Measurements from ENCODE around the gene ASCC3.
A peak's percentile ranks its signal among the peaks of the same experiment; 100 is the strongest.

The ASCC3 gene

GRCh38 chr6:100633096-100633777 is 247.9 kb downstream of the ASCC3 start:
- DNase-seq, result no peak

GRCh38 chr6:100630536-100630935 is 250.6 kb downstream of the ASCC3 start:
- DNase-seq, result no peak

- DNase-seq, result no peak
These were observed 253.0 kb downstream of the ASCC3 start for GRCh38 chr6:100627911-100628758.

DNA sequence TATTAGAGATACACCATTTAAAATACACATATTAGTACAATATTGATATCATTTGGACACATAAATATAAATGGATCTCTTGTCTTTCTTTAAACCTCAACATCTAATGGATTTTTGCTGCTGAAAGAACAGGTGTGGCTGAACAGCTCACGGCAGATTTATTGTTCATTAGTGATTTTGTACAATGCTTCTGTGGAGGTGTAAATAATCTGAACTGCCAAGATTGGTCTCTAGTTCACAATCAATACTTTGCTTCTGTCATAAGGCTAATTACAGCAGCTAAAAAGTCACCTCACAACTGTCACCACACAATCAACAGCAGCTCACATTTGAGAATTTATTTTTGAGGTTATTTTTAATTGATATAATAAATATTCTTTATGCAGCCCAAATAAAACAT is 254.4 kb downstream of the ASCC3 start:
- no peak for DNase-seq

GRCh38 chr6:100622907-100623692 is 258.0 kb downstream of the ASCC3 start:
- DNase-seq, result no peak

DNA sequence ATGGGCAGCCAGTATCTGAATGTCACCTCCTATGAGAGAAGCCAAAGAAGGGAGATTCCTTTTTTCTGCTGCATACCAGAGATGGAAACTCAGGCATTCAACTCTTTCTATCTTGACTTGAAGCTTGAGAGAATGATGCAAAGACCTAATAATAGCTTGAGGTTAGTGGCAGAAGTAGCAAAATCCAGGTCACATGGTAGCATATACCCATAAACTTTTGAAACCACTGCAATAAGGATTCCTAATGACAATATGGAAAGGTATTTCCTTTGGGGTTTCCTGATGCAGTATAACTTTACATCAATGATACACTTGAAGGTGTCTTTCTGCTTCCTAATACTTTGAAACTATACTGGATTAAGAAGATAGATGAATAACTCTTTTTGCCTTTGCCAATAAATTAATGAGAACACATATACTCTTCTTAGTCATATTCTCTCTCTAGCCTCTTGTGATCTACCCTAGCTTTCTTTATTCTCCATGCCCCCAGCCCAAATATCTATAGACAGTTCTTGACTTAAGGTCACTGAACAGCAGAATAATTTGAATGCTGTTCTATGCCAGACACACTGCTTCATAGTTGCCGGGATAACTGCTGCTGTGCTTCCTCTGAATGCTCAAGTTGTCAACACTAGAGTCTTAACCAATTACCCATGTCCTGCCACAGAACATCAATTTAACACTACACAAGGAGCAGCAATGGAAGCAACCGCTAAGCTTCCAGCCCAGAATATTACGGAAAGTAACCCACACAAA is 260.9 kb downstream of the ASCC3 start:
- no peak for DNase-seq

GRCh38 chr6:100618351-100618671 is 262.8 kb downstream of the ASCC3 start:
- DNase-seq, result no peak

DNA sequence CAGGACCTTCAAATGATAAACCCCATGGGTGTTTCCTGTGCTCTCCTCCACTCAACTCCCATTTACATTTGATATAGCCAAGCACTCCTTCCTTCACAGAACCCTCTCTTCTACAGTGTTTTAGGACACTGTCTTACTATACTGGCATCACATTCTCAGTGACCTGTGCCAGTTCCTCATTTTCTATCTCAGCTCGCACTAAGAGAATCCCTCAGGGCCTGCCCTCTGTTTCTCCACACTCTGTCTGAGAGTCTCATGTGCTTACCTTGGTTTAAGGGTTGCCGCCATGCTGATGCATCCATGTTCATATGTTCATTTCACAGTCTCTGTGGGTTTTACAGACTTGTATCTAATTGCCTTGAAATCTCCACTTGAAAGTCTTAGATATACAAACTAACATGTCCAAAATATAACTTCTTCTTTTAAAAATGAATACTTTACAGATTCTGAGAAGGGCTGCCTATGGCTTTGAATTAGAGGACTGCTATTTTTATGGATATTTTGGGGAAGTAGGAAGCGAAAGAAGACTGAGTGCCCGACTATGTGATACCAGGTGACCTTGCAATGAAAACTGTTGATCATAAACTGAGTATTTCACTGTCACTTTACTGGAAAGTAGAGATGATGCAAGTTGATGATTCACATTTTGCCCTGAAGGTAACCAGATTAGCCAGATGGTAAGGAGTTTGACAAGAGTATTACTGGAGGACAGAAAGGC is 263.3 kb downstream of the ASCC3 start:
- peak; percentile 13 for DNase-seq

- no peak for DNase-seq
These were observed 266.2 kb downstream of the ASCC3 start for GRCh38 chr6:100614933-100615332.

DNA sequence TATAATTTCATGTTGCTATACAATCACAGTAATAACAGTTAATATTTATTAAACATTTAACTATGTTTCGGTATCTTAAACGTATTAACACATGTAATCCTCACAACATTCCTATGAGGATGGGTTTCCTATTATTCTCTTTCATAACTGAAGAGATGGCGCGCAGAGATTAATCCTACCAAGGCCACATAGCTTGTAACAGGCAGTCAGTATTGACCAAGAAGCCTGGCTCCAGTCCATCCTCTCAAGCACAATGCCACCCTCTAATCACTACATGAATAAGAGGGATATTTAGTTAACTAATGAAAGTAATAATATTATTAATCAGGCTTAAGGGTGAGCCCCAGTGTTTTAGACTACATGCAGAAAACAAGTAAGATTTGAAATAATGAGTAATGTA is 266.7 kb downstream of the ASCC3 start:
- DNase-seq, result no peak

DNA sequence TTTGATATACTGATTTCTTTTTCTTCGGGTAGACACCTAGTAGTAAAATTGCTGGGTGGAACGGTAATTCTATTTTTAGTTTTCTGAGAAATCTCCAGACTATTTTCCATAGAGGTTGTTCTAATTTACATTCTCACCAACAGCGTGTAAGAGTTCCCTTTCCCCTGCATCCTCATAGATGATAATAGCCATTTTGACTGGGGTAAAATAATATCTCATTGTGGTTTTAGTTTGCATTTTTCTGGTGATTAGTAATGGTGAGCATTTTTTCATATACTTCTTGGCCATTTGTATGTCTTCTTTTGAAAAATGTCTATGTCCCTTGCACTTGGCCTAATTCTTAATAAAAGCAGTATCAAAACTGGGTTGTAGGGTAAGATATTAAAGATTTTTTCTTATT is 267.5 kb downstream of the ASCC3 start:
- no peak for DNase-seq

DNA sequence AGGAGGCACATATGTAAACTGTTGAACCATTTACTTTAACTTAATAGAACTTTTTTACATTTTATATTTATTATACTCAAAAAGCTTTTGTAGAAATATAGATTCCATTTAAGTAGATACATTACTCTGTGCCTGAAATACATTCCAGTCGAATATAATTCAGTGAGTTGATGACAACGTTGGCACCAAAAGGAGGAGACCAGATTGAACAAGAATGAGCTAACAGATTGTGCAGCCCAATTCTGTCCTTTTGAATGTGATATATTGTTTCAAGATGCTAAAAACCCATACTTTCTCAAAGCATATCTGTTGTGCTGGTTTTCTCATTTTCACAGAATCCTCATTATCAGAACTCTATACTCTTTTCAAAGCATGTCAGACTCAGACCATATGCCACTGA is 269.0 kb downstream of the ASCC3 start:
- no peak for DNase-seq

GRCh38 chr6:100599088-100599770 is 281.9 kb downstream of the ASCC3 start:
- DNase-seq, result no peak

- DNase-seq, result no peak
These were observed 285.7 kb downstream of the ASCC3 start for GRCh38 chr6:100595456-100595855.

GRCh38 chr6:100593522-100593921 is 287.6 kb downstream of the ASCC3 start:
- DNase-seq, result peak; percentile 21

DNA sequence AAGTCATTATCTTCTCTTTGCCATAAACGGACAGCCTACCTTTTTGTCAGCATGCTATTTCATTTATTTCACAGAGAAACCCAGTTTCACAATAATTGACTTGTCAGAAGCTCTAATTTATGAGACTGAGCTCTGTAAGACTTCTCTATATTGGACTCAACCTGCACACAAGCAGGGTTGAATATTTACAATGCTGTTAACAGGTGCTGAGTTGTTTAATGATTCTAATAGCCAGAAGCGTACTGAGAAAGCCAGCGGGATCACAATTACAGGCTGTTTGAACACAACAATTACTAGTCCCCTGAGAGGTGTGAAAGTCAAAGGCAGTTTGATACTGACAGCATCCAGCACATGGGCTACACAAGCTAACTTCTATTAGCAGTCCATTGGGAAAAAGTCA is 288.2 kb downstream of the ASCC3 start:
- DNase-seq, result peak; percentile 16

- DNase-seq, result no peak
These were observed 303.7 kb downstream of the ASCC3 start for GRCh38 chr6:100577425-100577824.

GRCh38 chr6:100575921-100576320 is 305.2 kb downstream of the ASCC3 start:
- no peak for DNase-seq

DNA sequence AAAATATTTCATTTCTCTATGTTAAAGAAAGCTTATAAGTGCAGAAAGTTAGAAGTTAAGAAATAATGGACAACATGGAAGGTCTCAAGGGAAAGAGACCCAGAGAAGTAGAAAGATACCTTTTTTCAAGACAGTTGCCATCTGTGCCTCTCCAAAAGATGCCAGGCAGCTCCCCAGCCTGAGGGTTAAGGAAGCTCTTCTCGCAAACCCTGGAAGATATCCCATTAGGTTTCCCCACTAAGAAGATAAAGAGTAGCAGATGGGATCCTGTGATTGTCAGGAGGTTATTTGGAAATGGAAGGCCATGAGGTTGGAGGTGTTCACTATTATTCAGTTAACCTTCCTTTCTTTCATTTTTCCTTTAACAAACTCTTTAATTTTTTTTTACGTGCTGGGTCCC is 306.3 kb downstream of the ASCC3 start:
- no peak for DNase-seq

- peak; percentile 41 for DNase-seq
These were observed 308.0 kb downstream of the ASCC3 start for GRCh38 chr6:100573166-100573565.

DNA sequence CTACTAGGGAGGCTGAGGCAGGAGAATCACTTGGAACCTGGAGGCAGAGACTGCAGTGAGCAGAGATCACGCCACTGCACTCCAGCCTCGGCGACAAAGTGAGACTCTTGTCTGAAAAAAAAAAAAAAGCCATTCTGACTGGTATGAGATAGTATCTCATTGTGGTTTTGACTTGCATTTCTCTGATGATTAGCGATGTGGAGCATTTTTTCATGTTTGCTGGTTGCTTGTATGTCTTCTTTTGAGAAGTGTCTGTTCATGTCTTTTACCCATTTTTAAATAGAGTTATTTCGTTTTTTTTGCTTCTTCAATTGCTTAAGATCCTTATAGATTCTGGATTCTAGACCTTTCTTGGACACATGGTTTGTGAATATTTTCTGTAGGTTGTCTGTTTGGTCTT is 312.9 kb downstream of the ASCC3 start:
- DNase-seq, result peak; percentile 18

GRCh38 chr6:100566563-100566962 is 314.6 kb downstream of the ASCC3 start:
- no peak for DNase-seq
